Measurements from ENCODE around the gene CCDC170. TPM values are rescaled to one million over a fixed set of nuclear protein-coding genes. Genes with fewer than 3 reads are reported as not detected.

The CCDC170 gene
- total and polyA plus RNA-seq, 9 of the 15 experiments (the other 6 are each of a cell fraction or from before 2014, with no cell fraction given): 0.01 to 0.18 (median 0.05) TPM; not detected in 6

GRCh38 chr6:151566557-151566956 is 72.7 kb downstream of the CCDC170 start (continued):
- no peak for TF ChIP-seq CTCF (IDR thresholded peaks at IDR 0.05 in 2 of 3, conservative IDR thresholded peaks at IDR 0.05 in 1 of 3; ENCODE audit: insufficient read depth in 2 of 3, low read depth in 1 of 3, low read length in 3 of 3)
- no peak for TF ChIP-seq ZNF644 (tag; IDR thresholded peaks at IDR 0.05; ENCODE audit: low read depth)

DNA sequence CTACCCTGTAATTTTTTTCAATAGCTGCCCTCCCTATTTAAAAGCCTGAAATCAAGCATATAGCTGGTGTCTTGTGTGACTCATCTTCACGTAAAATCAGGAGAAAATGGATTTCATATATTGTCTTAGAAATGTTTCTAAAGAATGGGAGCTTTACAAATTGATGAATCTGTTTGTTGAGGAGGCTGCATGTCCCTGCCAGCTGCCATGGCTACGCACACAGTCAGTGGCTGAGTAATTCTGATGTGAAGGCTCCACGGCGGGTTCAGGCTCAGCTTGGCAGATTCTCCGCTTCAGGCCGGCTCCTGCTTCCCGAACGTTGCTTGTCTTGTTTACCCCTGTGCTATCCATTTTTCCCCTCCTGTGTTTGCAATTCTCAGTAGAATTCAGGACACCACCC is 82.8 kb downstream of the CCDC170 start:
- TF ChIP-seq RNF2 (IDR thresholded peaks at IDR 0.05) (no peak), ETV6 (IDR thresholded peaks at IDR 0.05; ENCODE audit: borderline replicate concordance in 1 of 2, low read depth in 2 of 2, low read length in 1 of 2) (no peak), ETV6 (CRISPR knock-in tag; IDR thresholded peaks at IDR 0.05; ENCODE audit: borderline replicate concordance) (no peak), TSHZ1 (CRISPR knock-in tag; IDR thresholded peaks at IDR 0.05) (no peak), ZBTB9 (CRISPR knock-in tag; IDR thresholded peaks at IDR 0.05) (no peak), FOXJ3 (CRISPR knock-in tag; IDR thresholded peaks at IDR 0.05) (no peak), DLX4 (CRISPR knock-in tag; IDR thresholded peaks at IDR 0.05) (no peak), ZNF384 (IDR thresholded peaks at IDR 0.05; ENCODE audit: low read depth, low read length) (no peak), SIN3B (IDR thresholded peaks at IDR 0.05; ENCODE audit: low read depth) (no peak), IFI16 (CRISPR knock-in tag; IDR thresholded peaks at IDR 0.05) (no peak)
- intact Hi-C loops (cut with micrococcal nuclease): no loop called here
- no peak for ATAC-seq
- Histone ChIP-seq H2AFZ (ENCODE audit: low read depth, low read length) (no peak overlapping the region), H3K79me2 (ENCODE audit: control insufficient read depth, insufficient read depth, low read length) (no peaks in the 10 kb centered on the region), H3K4me3 (no peak overlapping the region), H3K9me3 (replicated peaks; ENCODE audit: control insufficient read depth, insufficient read depth, low read depth, low read length) (no peaks in the 10 kb centered on the region), H3K9me1 (ENCODE audit: control insufficient read depth, insufficient read depth, low read length) (no peaks in the 10 kb centered on the region), H3K27me3 (ENCODE audit: control insufficient read depth in 2 of 2, insufficient read depth in 2 of 2, low read length in 2 of 2) (peaks cover 26 to 29% of the 10 kb centered on the region in 2 experiments), H3K36me3 (ENCODE audit: control insufficient read depth, insufficient read depth, low read length) (no peaks in the 10 kb centered on the region), H3K4me2 (ENCODE audit: insufficient read depth, low read length) (no peak overlapping the region), H4K20me1 (replicated peaks; ENCODE audit: control insufficient read depth, insufficient read depth, low read length) (no peaks in the 10 kb centered on the region), H3K27ac (ENCODE audit: extremely low read depth, low read depth, low read length) (no peak overlapping the region), H3K9ac (ENCODE audit: insufficient read depth in 1 of 2, low read depth in 2 of 2, low read length in 2 of 2) (0 out of 4 replicates have a peak overlapping the region, but pooled peaks of 1 of the 2 experiments have one; percentile 21), H3K4me1 (replicated peaks in 1 of 2; ENCODE audit: control insufficient read depth in 2 of 2, insufficient read depth in 2 of 2, low read length in 2 of 2) (no peaks in the 10 kb centered on the region)
- in situ Hi-C loops (cut with MboI): no loop called here
- POLR2A ChIA-PET: interaction anchor here (0.6 kb wide), 1 partner anchor 73 kb away, joined by 3 read pairs; no protein-coding TSS in a partner anchor
- CTCF ChIA-PET (ENCODE audit: low intra/inter-chr PET ratio): no interaction called here
- no peak for FAIRE-seq
- no TSS peak for BruUV-seq (replicated peaks)
- DNase-seq (ENCODE audit: extremely low read depth in 1 of 4, low spot score in 3 of 4): no peak
- under 1% methylated on average over 8 of the region's 8 CpGs for WGBS (ENCODE audit: insufficient coverage, low coverage, missing lambda C conversion rate)
